Hematopoietic multipotent progenitor cell treated with erythropoietin and hydrocortisone succinate and interleukin-3 and kit ligand, for 17 days (in vitro differentiated cells): ENCODE measurements around the gene BABAM2.

ENCODE experiments used
- DNase-seq: peaks from one replicate; pipeline ENCODE4 v3.0.0-alpha.2; 2015; ENCODE audit warnings: low spot score

BABAM2 gene

DNA sequence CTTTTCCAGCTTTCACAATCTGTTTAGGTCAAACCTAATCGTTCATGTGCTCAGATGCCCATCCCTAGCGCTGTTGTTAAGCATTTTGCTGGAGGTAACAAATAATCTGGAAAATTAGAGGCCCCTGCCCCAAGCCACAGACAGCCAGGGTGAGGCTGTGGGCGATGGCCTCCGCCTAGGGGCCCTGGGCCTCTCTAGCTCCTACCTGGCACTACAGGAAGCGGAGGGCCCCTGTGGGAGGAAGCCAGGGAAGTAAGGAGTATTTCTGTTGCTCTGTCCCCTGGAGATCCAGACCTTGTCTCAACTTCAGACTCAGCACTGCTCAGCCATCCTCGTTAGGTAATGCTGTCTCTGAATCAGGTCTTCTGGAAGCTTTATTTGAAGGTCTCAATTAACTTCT lies 489.7 kb downstream of the BABAM2 start:
- DNase-seq = no peak

DNA sequence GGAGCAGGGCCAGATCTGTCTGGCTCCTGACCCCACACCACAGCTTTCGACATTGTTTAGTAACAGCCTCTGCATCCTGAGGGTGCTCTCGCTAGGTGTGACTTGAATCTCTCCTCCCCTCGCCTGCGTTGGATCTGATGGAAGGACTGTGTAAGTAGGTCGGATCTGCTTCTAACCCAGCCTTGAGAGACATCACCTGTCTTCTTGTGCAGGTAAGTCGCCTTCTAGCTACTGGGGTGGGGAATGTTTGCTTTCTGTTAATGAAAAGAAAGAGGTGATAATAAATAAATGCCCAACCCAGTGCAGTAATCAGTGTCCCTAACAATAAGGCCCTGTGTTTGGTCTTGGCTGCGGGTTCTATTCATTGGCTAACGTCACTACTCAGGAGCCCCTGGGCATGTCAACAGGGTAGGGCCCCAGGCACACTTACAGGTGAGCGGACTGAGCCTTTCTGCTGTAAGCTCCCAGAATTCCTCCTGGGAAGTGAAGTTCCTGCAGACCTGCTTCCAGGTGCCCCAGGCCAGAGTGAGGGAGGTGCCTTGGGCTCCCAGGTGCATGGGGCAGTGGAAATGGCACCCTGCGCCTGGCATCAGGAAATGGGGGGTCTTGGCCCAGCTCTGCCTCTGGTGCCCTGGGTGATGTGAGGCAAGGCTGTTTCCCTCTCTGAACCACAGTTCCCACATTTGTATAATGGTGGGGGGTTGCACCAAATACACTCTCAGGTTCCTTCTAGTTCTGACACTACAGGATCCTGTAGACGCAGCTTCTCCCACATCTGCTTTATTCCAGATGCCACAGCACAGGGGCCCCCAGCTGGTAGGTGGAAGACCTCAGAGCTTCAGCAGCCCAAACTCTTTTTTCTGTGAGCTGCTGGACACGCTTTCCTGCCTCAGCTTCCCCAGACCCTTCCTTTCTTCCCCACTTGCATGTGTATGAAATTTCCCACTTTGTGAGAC lies 491.0 kb downstream of the BABAM2 start:
- DNase-seq = no peak

DNA sequence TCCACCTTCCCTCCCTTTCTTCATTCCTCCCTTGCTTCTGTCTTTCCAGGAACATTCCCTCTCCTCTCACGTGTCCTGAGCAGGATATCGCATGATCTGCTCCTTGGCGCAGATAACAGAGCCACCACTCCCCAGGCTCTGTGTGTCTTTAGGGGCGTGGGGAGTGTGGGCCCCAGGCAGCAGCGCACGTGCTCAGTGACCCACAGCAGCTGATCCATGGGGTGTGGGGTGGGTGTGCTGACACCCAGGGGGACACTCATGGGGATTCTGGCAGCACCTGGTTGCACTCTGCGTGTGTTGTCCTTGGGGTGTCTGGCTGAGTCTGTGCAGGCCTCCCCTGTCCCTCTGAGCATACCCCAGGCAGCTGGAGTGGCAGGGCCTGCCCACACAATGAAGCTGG lies 492.2 kb downstream of the BABAM2 start:
- DNase-seq = no peak

DNA sequence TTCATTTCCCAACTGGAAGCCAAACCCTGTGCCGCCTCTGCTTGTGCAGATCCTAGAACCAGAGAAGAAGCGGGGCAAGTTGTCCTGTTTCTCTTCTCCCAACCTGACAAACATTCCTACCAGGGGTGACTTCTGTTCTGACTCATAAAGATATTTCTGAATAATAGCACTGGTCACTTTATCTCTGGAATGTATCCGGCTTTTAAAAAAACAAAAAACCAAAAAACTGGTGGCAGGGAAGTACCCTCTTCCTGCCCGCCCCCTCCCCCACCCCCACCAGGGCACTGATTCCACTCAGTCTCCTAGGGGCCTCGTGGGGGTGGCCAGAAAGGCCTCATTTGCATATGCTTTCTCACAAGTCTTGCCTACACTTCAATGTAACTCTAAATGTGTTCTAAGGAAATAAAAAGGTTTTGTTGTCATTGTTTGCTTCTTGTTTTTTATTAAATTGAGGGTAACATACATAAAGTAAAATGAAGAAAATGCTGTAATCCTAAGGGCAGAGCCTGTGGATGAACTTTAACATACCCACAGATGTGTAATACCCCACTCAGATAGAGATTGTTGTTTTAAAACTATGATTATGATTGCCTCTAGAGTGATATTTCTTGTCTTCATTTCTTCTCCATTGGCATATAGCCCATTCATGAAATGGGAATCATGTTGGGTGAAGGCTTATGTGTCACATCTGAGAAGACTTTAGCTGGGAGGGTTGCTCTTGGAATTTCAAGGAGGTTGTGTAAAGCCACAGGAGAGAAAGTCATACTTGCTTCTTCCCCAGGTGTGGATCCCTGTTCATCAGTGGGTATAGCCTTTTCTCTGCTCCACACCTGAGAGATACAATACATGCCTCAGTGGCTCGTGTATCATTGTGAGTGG lies 496.8 kb downstream of the BABAM2 start:
- DNase-seq = no peak
